ENCODE results near the gene MED16.

DNA sequence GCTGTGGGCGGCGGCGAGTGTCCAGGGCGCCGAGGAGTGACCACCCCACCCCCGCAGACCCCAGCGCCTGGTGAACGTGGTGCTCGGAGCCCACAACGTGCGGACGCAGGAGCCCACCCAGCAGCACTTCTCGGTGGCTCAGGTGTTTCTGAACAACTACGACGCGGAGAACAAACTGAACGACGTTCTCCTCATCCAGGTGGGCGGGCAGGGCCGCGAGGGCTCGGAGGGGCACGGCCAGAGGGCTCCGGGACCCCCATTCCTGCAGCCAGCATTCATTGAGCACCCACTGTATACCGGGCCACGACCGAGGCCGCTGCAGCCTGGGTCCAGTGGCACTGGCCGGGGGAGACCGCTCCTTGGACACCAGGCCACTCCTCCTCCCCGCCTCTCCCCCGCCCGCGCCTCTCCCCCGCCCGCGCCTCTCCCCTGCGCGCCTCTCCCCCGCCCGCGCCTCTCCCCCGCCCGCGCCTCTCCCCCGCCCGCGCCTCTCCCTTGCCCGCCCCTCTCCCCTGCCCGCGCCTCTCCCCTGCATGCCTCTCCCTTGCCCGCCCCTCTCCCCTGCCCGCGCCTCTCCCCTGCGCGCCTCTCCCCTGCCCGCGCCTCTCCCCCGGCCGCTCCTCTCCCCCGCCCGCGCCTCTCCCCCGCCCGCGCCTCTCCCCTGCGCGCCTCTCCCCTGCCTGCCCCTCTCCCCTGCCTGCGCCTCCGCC lies 49.0 kb downstream of the MED16 start:
- TF ChIP-seq CTCF (conservative IDR thresholded peaks at IDR 0.05 in 1 of 2, IDR thresholded peaks at IDR 0.05 in 1 of 2; ENCODE audit: low read depth in 1 of 2, low read length in 2 of 2) (no peak), EZH2 (IDR thresholded peaks at IDR 0.05; ENCODE audit: low read length, missing control alignments) (peak; percentile 73)
